Activated CD8-positive, alpha-beta T cell treated with anti-CD3 and anti-CD28 coated beads for 36 hours (primary cell): Measurements from ENCODE around the gene SYNE2. TPM values are rescaled to one million over a fixed set of nuclear protein-coding genes. Genes with fewer than 3 reads are reported as not detected.

Experiments
- ATAC-seq: fragments of 200-7000 bp; cut with Tn5 transposase; one replicate; pipeline ENCODE4 v1.10.0; 2021; ENCODE audit warnings: mild to moderate bottlenecking, moderate library complexity
- CTCF ChIA-PET: fragments of 350-600 bp; sonication (Branson Sonifier 250); formaldehyde crosslinking; loops from one replicate; lab custom pipeline; 2021; ENCODE audit warnings: antibody characterized with exemption; lab: Charles Lee
- POLR2A ChIA-PET: fragments of 350-600 bp; sonication (Branson Sonifier 250); formaldehyde crosslinking; loops from one replicate; lab custom pipeline; 2021; ENCODE audit warnings: antibody characterized with exemption; lab: Charles Lee
- DNase-seq: peaks from one replicate; pipeline ENCODE4 v3.0.0-alpha.2; 2020
- H3K27ac Mint-ChIP-seq: one replicate; pipeline ENCODE4 v1.8.0; 2021; ENCODE audit warnings: mild to moderate bottlenecking, mixed read lengths
- H3K27me3 Mint-ChIP-seq: one replicate; pipeline ENCODE4 v1.8.0; 2021; ENCODE audit warnings: mixed read lengths
- H3K36me3 Mint-ChIP-seq: one replicate; pipeline ENCODE4 v1.8.0; 2021; ENCODE audit warnings: low read depth, mixed read lengths
- H3K4me1 Mint-ChIP-seq: one replicate; pipeline ENCODE4 v1.8.0; 2021; ENCODE audit warnings: low read depth, mixed read lengths
- H3K4me3 Mint-ChIP-seq: one replicate; pipeline ENCODE4 v1.8.0; 2021; ENCODE audit warnings: mild to moderate bottlenecking, moderate library complexity, mixed read lengths
- H3K9me3 Mint-ChIP-seq: one replicate; pipeline ENCODE4 v1.8.0; 2021; ENCODE audit warnings: mixed read lengths
- intact Hi-C: fragments of 100-400 bp; cut with micrococcal nuclease; formaldehyde crosslinking; loops from one replicate; pipeline ENCODE4 v1.10.0; 2022
- total RNA-seq, 2 experiments: library from RNA; stranded (reverse); gene quantifications; one replicate each; pipeline ENCODE4 v1.2.3, GENCODE V29; 2021
- TF ChIP-seq, protein P1 (sequence below): fragments of 200-600 bp; IDR thresholded peaks from one replicate; pipeline ENCODE4 v1.8.0; 2022; ENCODE audit warnings: antibody characterized with exemption, mild to moderate bottlenecking

The SYNE2 gene
- total RNA-seq, 2 experiments from 2014 or later: 28.1 to 29.0 TPM

GRCh38 chr14:63912286-63912685, 59.5 kb downstream of the SYNE2 start:
- Mint-ChIP-seq H3K27me3 (no peaks in the 10 kb centered on the region), H3K9me3 (no peaks in the 10 kb centered on the region), H3K4me1 (peaks cover 38% of the 10 kb centered on the region), H3K4me3 (no peak overlapping the region), H3K36me3 (peaks cover 13% of the 10 kb centered on the region), H3K27ac (no peak overlapping the region)
- ChIA-PET CTCF (no interaction called here), POLR2A (no interaction called here)
- TF ChIP-seq, protein P1, sequence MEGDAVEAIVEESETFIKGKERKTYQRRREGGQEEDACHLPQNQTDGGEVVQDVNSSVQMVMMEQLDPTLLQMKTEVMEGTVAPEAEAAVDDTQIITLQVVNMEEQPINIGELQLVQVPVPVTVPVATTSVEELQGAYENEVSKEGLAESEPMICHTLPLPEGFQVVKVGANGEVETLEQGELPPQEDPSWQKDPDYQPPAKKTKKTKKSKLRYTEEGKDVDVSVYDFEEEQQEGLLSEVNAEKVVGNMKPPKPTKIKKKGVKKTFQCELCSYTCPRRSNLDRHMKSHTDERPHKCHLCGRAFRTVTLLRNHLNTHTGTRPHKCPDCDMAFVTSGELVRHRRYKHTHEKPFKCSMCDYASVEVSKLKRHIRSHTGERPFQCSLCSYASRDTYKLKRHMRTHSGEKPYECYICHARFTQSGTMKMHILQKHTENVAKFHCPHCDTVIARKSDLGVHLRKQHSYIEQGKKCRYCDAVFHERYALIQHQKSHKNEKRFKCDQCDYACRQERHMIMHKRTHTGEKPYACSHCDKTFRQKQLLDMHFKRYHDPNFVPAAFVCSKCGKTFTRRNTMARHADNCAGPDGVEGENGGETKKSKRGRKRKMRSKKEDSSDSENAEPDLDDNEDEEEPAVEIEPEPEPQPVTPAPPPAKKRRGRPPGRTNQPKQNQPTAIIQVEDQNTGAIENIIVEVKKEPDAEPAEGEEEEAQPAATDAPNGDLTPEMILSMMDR: no peak
- intact Hi-C loops: no loop called here
- ATAC-seq (no peak), DNase-seq (no peak)

DNA sequence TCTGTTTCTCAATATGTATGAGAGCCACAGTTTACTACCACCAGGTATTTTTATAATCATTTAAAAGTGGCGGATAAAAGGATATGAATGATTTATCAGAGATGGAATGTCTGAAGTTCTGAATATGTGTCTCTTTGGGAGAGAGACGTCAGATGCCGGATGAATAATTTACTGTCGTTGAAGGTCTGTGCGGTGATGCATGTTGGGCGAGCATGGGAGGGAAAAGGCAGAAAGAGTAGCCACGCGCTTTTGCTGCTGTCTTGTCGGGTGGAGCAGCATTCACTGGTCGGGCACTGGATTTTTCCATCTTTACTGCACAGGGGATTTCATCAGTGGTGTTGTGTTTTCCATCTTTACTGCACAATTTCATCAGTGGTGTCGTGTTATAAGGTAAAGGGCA, 65.6 kb downstream of the SYNE2 start:
- TF ChIP-seq, protein P1: no peak
- no peaks in the 10 kb centered on the region for H3K27me3 Mint-ChIP-seq
- H3K36me3 Mint-ChIP-seq: peaks cover 5% of the 10 kb centered on the region
- ChIA-PET POLR2A (no interaction called here), CTCF (interaction anchor here (1.2 kb wide), 1 partner anchor 8 kb away, joined by 3 read pairs; no protein-coding TSS in a partner anchor)
- no peak overlapping the region for H3K27ac Mint-ChIP-seq
- no peak for ATAC-seq
- peaks cover 5% of the 10 kb centered on the region for H3K4me1 Mint-ChIP-seq
- H3K9me3 Mint-ChIP-seq: no peaks in the 10 kb centered on the region
- intact Hi-C loops: no loop called here
- no peak for DNase-seq
- H3K4me3 Mint-ChIP-seq: no peak overlapping the region

- ATAC-seq: peak; percentile 27
- H3K4me1 Mint-ChIP-seq: peaks cover 14% of the 10 kb centered on the region
- TF ChIP-seq, protein P1: no peak
- DNase-seq: no peak
- peaks cover 18% of the 10 kb centered on the region for H3K36me3 Mint-ChIP-seq
- ChIA-PET CTCF (no interaction called here), POLR2A (interaction anchor here (1.2 kb wide), 1 partner anchor 10 kb away, joined by 4 read pairs; no protein-coding TSS in a partner anchor)
- no peaks in the 10 kb centered on the region for H3K9me3 Mint-ChIP-seq
- H3K27me3 Mint-ChIP-seq: no peaks in the 10 kb centered on the region
- no peak overlapping the region for H3K27ac Mint-ChIP-seq
- H3K4me3 Mint-ChIP-seq: no peak overlapping the region
- intact Hi-C loops: no loop called here
These were observed 70.1 kb downstream of the SYNE2 start for GRCh38 chr14:63922696-63923421.

- H3K27me3 Mint-ChIP-seq: no peaks in the 10 kb centered on the region
- H3K4me3 Mint-ChIP-seq: no peak overlapping the region
- H3K4me1 Mint-ChIP-seq: peaks cover 14% of the 10 kb centered on the region
- no peaks in the 10 kb centered on the region for H3K9me3 Mint-ChIP-seq
- CTCF ChIA-PET: no interaction called here
- TF ChIP-seq, protein P1: no peak
- no peak overlapping the region for H3K27ac Mint-ChIP-seq
- H3K36me3 Mint-ChIP-seq: peaks cover 21% of the 10 kb centered on the region
- ATAC-seq: no peak
- POLR2A ChIA-PET: interaction anchor here (1.2 kb wide), 1 partner anchor 9 kb away, joined by 4 read pairs; no protein-coding TSS in a partner anchor
- no peak for DNase-seq
- intact Hi-C loops: no loop called here
These were observed 70.6 kb downstream of the SYNE2 start for GRCh38 chr14:63923422-63923752.

- no peak for ATAC-seq
- no peak for DNase-seq
- intact Hi-C loops: no loop called here
- Mint-ChIP-seq H3K36me3 (peaks cover 21% of the 10 kb centered on the region), H3K27ac (no peak overlapping the region), H3K9me3 (no peaks in the 10 kb centered on the region), H3K4me3 (no peak overlapping the region), H3K4me1 (peaks cover 14% of the 10 kb centered on the region), H3K27me3 (no peaks in the 10 kb centered on the region)
- ChIA-PET POLR2A (no interaction called here), CTCF (no interaction called here)
- TF ChIP-seq, protein P1: no peak
These were observed 71.6 kb downstream of the SYNE2 start for GRCh38 chr14:63924375-63924774.
